Activated CD8-positive, alpha-beta memory T cell treated with anti-CD3 and anti-CD28 coated beads for 1 hour (primary cell): ENCODE measurements around the gene TYR.
"Not testable (repeated sequence)": the region's sequence is repeated elsewhere in the genome, so short reads cannot be mapped to it uniquely, and the experiment has no call there.

ENCODE experiments used
- DNase-seq, 2 donors: peaks; one replicate each; pipeline ENCODE4 v3.0.0-alpha.2; 2020; ENCODE audit warnings: low read depth in 1 of 2; ENCODE audit errors: extremely low read depth in 1 of 2

Gene TYR

GRCh38 chr11:89177691-89178231 lies at the start of gene TYR:
Gene TYR (plus strand): TSS chr11:89177875. CDS start chr11:89177954, 79 bp downstream.
- no peak for DNase-seq

- DNase-seq = no peak
Observed at GRCh38 chr11:89136606-89137005, 41.1 kb upstream of the TYR start.

- no peak for DNase-seq
Observed at GRCh38 chr11:89147229-89147628, 30.4 kb upstream of the TYR start.

- no peak for DNase-seq
Observed at GRCh38 chr11:89159974-89160373, 17.7 kb upstream of the TYR start.

- no peak for DNase-seq
Observed at GRCh38 chr11:89161949-89162348, 15.7 kb upstream of the TYR start.

- no peak for DNase-seq
Observed at GRCh38 chr11:89163686-89164085, 14.0 kb upstream of the TYR start.

GRCh38 chr11:89168396-89168795 lies 9.3 kb upstream of the TYR start:
- DNase-seq = no peak

GRCh38 chr11:89175796-89176195 lies 1.9 kb upstream of the TYR start:
- DNase-seq = no peak

GRCh38 chr11:89176938-89177337 lies 737 bp upstream of the TYR start:
- no peak for DNase-seq

GRCh38 chr11:89181111-89181510 lies 3.4 kb downstream of the TYR start:
- no peak for DNase-seq

- no peak for DNase-seq
Observed at GRCh38 chr11:89182773-89183518, 5.3 kb downstream of the TYR start.

GRCh38 chr11:89184021-89184420 lies 6.3 kb downstream of the TYR start:
- DNase-seq = no peak

GRCh38 chr11:89189776-89190175 lies 12.1 kb downstream of the TYR start:
- no peak for DNase-seq

GRCh38 chr11:89201138-89201537 lies 23.5 kb downstream of the TYR start:
- no peak for DNase-seq

- DNase-seq = no peak
Observed at GRCh38 chr11:89203814-89204213, 26.1 kb downstream of the TYR start.

GRCh38 chr11:89205378-89205777 lies 27.7 kb downstream of the TYR start:
- DNase-seq = no peak

GRCh38 chr11:89220684-89221339 lies 43.1 kb downstream of the TYR start:
- DNase-seq = no peak

GRCh38 chr11:89235083-89235482 lies 57.4 kb downstream of the TYR start:
- no peak for DNase-seq

- no peak for DNase-seq
Observed at GRCh38 chr11:89235976-89236375, 58.3 kb downstream of the TYR start.

GRCh38 chr11:89247007-89247406 lies 69.3 kb downstream of the TYR start:
- not testable (repeated sequence) for DNase-seq

- DNase-seq = no peak
Observed at GRCh38 chr11:89249196-89249595, 71.5 kb downstream of the TYR start.

- DNase-seq = not testable (repeated sequence)
Observed at GRCh38 chr11:89261483-89261882, 83.8 kb downstream of the TYR start.
